NOMO-1 treated with dmso at 0.1 percent for 144 hours (cell line): ENCODE measurements around the gene COL25A1.
"Not testable (repeated sequence)": the region's sequence is repeated elsewhere in the genome, so short reads cannot be mapped to it uniquely, and the experiment has no call there.

Source experiments
- DNase-seq: peaks from one replicate; lab custom pipeline; 2025; ENCODE audit not compliant: unreplicated experiment; lab: John Stamatoyannopoulos, UW

COL25A1 gene

DNA sequence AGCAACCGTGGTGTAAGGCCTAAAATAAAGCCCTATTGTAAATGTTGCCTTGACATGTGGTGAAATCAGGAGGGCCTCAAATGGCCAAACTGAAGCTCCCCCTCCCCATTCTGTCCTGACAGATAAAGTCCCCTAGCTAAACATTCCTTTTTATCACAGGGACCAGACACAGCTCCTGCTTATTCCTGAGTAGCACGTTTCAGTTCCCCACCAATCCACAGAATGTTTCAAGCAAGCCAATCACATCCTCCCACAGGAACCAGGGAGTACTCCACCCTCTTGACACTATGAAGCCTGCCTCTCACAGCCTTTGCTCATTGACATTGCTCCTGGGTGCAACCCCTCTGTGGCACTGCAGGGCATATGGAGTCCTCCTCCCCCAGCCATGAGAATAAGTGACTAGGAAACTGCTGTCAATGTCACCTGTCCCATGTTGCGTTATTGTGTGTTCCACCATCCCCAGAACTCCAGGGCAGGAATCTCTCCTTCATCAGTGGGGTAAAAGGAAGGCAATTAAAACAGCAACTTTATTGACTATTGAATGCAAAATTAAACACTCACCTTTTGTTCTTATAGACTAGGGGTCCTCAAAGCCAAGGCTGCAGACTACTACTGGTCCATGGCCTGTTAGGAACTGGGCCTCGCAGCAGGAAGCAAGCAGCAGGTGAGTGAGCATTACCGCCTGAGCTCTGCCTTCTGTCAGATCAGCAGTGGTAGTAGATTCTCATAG is 128.1 kb downstream of the COL25A1 start:
- DNase-seq = no peak

DNA sequence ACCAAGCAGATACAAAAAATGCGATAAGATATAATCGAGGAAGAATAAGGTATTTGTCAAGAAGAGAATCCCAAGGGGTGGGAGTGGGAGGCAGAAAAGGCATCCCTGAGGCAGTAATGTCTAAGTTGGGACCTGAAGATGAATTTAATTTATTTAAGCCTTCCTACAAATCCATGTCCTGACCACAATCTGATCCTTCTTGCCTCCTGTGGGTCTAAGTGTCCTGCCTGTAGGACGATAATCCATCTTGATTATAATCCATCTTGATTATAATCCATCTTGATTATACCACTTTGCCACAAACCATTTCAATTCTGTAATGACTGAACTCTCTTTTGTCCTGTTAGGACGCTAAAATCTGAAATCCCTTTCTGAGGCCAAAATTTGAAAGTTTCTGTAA is 130.2 kb downstream of the COL25A1 start:
- DNase-seq = no peak

DNA sequence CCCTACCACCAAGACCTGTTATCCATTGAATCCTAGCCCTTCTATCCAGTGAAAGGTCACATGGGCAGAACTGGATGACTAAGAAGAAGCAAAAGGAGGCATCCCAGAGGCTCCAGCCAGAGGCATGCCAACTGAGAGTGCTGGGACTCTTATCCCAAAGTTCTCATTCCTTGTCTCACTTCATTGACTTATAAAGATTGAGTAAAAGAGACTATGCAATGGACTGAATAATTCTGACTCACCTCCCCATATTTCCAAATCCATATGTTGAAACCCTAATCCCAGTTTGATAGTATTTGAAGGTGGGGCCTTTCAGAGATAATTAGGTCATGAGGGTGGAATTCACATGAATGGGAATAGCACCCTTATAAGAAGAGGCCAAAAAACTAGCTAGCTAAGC is 131.4 kb downstream of the COL25A1 start:
- no peak for DNase-seq

DNA sequence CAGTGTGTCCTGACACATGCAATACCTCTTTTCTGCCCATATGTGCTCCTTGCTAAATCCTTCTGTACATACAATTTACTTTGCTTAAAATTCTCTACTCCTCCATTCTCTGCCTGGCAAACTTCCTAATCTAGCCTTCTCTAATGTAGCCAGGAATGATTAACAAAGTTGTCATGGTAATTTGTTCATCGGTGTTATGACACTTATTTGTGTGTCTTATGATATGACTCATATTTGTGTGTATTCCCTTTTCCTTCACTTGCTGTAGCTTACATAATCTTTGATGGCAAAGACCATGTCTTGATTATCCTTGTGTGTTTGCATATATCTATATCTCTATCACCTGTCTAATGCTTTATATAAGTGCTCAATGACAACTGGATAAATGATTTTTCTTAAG is 133.3 kb downstream of the COL25A1 start:
- no peak for DNase-seq

DNA sequence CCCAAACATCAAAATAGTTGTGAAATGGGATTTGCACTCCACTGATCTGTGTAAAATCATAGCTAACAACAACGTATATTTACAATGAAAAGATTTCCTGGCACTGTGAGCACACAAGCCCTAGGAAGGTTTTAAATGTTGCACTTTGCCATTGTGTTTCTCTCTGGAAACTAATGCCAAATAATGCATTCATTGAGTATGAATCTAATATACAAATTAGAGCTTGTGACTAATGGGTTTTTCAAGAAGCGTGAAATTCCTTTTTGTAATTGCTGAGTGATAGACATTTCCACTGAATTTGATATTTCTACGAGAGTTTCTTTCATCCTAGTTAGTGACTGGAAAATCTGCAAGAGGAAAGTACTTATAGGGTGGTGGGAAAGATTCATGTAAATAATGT is 135.9 kb downstream of the COL25A1 start:
- DNase-seq = no peak

DNA sequence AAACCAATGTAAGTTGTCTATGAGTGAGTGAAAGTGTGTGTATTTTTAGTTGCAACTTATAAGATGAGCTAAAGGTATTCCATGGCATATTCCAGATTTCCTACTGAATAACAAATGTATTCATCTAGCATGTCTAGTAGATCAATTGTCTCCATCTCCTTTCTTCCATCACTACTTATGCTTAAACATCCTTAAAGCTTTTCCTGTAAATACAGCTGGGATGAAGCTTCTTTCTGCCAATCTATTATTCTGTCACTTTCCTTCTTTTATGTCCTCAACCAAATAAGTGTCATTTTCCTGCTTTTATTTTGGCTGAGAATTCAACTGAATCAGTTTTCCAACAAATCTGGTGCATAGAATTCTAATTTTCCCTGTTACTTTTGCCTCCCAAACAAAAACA is 136.3 kb downstream of the COL25A1 start:
- no peak for DNase-seq

DNA sequence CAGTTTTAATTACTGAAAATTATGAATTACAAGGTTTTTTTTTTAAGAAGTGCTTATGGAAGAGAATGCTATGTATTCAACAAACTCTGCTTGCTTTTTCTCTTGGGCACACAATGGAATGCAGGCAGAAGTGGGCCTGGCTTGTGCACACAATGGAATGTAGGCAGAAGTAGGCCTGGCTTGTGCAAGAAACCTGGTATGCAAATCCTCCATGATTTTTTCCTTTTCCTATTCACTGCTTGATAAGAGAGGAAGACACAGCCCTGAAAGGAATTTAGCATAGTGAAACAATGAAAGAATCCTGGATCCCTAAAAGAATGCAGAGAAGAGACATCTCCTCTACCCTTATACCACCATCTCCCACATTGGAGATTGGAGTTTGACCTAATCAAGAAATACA is 138.4 kb downstream of the COL25A1 start:
- no peak for DNase-seq

DNA sequence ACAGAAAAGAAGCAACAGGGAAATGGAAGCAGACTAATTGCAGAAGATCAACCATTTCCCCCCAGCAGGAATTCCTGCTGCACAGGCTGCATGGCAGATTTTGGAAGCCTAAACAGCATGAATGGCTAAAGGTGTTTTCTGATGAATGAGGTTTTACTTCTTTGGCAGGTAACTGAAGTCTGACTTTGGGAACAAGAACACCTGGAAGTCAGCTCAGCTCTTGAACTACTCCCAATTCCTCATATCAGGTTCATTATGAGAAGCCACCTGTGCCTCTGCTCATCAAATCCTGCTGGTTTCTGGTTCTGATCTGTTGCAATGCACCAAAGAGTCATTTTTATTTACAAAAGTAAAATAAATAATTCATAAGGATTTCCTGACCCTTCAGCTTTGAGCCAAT is 139.0 kb downstream of the COL25A1 start:
- no peak for DNase-seq

DNA sequence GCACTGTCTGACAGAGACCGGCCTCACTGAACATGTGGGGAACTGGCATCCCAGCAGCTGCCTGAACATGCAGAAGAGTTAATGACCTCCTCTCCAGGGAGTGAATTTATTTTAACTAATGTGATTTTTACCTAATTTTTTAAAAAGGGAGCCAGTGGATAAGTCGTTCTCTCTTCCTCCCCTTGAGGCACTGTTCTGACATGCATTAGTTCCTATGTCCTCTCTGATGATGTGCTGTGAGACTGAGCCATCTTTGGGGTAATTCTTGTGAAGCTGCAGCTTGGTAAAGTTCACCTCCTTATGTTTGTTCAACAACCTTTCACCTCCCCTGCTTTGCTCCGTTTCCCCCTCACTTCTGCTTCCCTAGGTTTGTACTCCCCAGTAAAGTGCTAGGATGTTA is 139.7 kb downstream of the COL25A1 start:
- DNase-seq = no peak

DNA sequence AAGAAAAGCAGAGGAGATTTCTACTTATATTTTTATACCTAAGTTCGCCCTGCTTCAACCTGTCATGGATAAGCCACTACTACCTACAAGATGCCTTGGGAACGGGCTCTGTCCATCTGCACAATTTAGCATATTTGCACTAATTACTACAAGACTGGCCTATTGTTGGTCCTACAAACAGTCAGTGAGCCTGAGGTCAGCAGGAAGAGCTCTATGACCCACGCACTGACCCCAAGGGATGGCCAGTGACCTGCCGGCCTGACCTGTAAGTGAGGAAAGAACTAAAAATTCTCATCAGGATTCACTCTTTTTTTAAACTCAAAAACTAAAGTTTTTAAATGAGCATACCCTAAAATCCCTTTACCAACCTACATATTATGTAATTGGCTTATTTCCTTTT is 142.0 kb downstream of the COL25A1 start:
- DNase-seq = no peak

DNA sequence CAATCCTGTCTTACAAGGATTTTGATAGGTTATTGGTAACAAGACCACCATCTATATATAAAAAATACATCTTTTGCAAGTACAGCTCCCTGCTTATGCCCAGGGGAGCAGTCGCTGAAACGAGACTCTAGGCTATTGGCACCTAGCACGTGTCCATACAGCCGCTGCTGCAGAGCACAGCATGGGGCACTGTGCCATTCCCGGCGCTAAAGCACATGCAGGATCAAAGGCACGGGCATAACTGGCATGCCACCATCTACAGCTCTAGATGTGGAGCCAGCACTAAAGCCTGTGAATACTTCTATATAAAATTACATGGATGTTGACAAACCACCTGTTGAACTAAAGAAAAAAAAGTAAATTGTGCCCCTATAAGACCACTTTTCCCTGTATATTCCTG is 144.8 kb downstream of the COL25A1 start:
- no peak for DNase-seq

DNA sequence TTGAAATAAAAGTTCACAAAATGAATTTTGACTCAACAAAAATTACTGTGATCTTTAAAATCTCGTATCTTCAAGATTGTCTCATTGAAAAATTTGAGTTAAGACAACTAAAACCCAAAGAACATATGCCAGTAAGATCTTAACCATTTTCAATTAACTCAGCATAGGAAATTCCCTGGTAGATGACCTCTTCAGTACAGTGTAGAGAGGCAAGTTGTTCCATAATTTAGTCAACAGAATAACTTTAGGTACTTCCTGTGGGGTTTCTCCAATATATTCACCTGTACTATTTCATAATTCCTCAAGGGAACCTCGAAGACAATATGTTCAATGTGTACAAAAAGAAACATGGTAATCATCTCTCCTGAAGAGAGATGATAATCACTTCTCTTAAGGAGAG is 145.3 kb downstream of the COL25A1 start:
- no peak for DNase-seq

DNA sequence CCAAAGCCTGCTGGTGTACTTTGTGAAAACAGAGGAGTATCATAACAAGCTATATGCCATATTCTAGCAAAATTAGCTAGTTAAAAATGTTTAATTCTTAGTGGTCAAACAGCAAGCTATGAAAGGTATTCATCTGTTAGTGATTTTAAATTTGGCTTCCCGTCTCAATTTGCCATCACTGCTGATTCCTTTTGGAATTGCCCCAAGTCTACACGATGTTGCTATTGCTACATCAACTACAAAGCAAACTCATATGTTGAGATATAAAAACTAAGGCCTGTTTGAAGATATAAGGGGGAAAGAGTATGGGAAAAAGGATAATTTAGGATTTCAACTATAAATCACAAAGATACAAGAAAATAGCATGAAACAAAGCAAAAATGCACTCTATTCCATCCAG is 146.1 kb downstream of the COL25A1 start:
- no peak for DNase-seq

DNA sequence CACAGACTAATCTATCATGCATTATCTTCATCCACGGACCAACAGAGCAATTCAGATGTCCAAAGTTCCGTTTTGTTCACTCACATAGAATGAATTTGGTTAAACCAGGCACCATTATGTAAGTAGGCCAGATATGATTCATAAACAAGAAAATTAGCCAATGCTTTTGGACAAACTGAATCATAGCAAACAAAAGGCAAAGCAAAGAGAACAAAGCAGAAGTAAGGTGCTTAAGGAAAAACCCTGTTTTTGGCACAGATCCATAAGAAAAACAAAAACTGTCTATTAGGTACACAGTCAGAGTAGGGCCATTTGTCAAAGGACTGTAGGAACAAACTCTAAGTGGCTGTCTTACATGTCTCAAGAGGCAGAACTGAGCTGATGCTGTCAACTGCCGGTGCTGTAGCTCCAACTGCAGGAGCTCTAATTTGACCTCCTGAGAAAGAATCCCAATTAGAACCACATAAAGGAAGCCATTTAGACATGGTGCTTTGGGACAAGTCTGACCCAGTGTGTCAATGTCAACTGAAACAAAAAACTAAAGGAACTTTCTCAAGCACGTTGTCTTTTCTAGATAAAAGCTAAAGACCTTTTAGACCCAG is 146.7 kb downstream of the COL25A1 start:
- no peak for DNase-seq

DNA sequence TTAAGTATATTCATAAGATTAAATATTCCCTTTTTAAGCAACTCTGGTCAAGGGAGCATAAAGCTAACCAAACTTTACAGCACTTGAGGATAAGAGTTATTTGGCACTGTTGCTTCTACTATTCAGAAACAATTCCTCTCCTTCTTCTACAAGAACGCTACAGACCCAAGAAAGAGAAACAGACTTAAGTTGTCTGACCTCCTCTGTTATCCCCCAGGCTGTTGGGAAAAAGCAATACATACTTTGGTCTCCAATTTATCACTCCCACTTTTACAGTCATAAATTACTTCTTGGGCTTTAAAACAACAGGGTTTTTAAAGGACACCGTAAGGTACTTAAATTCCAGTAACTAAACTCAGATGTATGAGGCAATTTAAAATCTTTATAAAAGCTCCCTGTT is 147.4 kb downstream of the COL25A1 start:
- no peak for DNase-seq

DNA sequence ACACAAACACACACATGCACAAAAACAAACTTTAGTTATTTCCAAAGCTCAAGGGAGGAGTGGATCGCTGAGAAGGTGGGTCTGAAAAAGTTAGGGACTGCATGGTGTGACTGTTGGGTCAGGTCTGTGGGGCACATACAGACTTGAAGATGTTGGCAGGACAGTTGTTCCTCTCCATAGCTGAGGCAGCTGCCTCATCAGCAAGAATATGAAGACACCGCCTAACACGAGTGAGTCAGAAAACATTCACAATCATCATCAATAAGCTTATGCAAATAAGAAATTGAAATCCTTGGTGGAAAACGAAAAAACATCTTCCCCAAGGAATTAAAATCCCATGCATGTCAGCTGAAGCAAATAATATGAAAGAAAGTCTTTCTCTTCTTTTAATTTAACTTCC is 148.0 kb downstream of the COL25A1 start:
- DNase-seq = no peak

DNA sequence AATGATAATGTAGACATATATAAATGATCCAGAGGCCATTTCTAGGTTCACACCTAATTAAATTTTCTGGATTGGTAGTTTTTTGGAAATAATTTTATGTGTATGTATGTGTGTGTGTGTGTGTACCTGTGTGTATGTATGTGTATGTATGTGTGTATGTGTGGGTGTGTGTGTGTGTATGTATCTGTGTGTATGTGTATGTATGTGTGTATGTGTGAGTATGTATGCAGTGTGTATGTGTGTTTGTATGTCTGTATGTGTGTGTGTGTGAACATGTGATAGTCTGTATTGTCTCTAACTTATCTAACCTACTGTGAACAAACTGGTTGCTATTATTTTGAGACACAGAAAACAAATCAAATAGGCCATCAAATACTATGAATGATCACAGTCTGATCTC is 152.6 kb downstream of the COL25A1 start:
- DNase-seq = no peak

DNA sequence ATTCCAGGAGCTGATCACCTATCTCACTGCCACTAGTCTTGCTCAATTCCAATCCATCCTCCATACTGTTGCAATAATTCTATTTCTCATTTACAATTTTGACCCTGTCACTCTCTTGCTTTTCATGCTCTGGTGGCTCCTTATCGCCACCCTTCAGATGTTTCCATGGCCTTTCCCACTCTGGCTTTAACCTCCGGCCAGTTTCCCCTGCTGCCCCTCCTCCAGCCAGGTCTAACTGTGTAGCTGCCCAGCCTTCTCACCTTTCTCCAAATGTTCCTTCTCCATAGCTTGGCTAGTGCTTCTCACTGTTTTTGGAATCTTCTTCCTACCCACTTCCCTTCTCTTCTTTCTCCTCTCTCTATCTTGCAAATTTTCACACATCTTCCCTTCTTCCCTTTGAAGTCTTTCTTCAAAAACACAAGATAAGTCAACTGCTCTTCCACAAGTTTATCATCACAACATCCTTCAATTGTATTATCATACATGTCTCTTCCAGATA is 153.8 kb downstream of the COL25A1 start:
- no peak for DNase-seq

DNA sequence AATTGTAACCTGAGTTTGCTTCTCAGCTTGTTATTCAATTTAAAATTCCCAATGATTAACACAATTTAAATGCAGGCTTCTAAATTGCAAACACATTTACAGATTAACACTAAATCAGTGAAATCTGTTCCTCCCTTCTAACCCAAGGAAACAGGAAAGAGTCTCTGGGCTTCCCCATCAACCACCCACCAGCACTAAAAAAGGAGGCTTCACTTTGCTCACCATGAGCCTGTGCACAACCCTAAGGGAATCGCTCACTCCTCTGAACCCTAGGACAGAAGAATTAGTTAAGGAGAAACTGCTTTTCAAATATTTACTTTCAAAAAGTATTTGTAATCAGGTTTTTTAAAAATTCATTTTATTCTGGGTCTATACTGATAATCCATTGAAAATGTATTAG is 155.3 kb downstream of the COL25A1 start:
- DNase-seq = no peak

DNA sequence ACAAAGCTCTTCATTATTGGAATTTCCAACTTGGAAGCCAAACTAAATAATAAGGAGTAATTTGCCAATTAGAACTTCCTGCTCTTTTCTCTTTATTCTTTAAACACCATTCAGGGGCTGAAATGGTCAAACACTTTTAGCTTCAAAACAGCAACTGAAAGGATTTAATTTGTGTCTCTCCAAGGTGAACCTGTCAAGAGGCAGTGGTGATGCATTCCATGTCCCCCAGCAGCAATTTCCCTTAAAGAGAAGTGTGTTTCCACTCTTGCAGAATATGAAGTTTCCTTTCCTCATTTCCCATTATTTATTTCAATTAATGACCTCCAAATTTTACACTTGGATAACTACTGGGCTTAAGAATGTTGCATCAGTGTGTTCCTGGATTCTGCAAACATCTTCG is 156.0 kb downstream of the COL25A1 start:
- DNase-seq = no peak

DNA sequence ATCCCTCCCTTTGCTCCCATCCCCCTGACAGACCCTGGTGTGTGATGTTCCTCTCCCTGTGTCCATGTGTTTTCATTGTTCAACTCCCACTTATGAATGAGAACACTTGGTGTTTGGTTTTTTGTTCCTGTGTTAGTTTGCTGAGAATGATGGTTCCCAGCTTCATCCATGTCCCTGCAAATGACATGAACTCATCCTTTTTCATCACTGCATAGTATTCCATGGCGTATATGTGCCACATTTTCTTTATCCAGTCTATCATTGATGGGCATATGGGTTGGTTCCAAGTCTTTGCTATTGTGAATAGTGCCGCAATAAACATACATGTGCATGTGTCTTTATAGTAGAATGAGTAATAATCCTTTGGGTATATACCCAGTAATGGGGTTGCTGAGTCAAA is 164.3 kb downstream of the COL25A1 start:
- not testable (repeated sequence) for DNase-seq

DNA sequence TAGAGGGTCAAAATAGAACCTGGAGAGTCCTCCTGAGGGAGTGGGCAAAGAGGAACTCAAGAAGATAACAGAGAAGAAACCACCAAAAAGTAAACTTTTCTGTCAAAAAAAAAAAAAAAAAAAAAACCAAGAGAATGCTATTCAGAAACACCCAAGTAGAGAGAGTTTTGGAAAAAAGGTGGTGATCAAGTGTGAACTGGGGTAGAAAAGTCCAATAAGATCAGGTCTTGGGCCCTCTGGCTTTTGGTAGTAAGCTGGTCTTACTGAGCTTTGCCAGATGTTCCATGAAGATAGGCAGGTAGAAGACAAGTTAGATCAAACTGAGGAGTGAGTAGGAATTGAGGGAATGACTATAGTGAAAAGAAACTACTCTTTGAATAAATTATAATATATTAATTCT is 167.5 kb downstream of the COL25A1 start:
- DNase-seq = no peak

DNA sequence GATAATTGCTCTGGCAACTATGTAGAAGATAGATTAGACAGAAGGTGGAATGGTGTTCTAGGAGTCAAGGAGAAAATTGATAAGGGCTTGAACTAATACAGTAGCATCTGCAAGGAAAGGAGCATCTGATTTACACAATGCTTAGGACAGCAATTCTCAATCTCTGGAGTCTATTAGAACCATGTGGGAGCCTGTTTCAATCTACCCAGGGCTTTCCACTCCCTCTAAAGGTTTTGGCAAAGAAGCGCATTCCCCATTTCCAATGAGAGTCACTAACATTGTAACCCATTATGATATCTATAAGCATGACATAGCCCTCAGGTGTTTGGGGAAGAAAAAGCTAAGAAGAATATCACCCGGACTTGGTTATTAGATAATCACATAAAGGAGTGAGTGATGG is 168.2 kb downstream of the COL25A1 start:
- DNase-seq = no peak
